ENCODE data around the gene BBIP1.

- no peak for TF ChIP-seq CTCF (conservative IDR thresholded peaks at IDR 0.05; ENCODE audit: low read depth, low read length)
- TF ChIP-seq EZH2 (IDR thresholded peaks at IDR 0.05; ENCODE audit: borderline replicate concordance, low read depth, low read length, poor library complexity, severe bottlenecking): no peak
Observed at GRCh38 chr10:110868981-110869380, 50.0 kb downstream of the BBIP1 start.

All from A673 (cell line).